SU-DHL-6 (cell line): ENCODE data around the gene ASTN1.

ENCODE experiments used
- H2AFZ ChIP-seq: fragments of 200-600 bp; sonication (generic); 2 replicates; pipeline ENCODE4 v1.6.1; 2014; ENCODE audit warnings: low read depth, mild to moderate bottlenecking, moderate library complexity, mixed read lengths, antibody characterized with exemption, low read length; ENCODE audit not compliant: severe bottlenecking
- H3F3A ChIP-seq: fragments of 200-600 bp; shearing (Covaris generic); 2 replicates; pipeline ENCODE4 v1.6.0; 2016; ENCODE audit warnings: antibody characterized with exemption, mild to moderate bottlenecking; ENCODE audit not compliant: insufficient read depth
- H3K27ac ChIP-seq: fragments of 200-600 bp; sonication (generic); 2 replicates; pipeline ENCODE4 v1.5.1; 2016; ENCODE audit warnings: low read depth, mild to moderate bottlenecking, low read length, moderate library complexity, mixed read lengths
- H3K27me3 ChIP-seq: fragments of 200-600 bp; sonication (generic), shearing (Covaris generic); 2 replicates; pipeline ENCODE4 v1.6.0; 2014; ENCODE audit warnings: mild to moderate bottlenecking, low read length
- H3K36me3 ChIP-seq: fragments of 200-600 bp; sonication (generic); 2 replicates; pipeline ENCODE4 v1.6.1; 2014; ENCODE audit warnings: mild to moderate bottlenecking, low read length, mixed read lengths
- H3K4me2 ChIP-seq: fragments of 300-600, 200-600 bp; shearing (Covaris generic), sonication (generic); 2 replicates; pipeline ENCODE4 v1.6.0; 2014; ENCODE audit warnings: low read length, low read depth, mild to moderate bottlenecking; ENCODE audit not compliant: poor library complexity, severe bottlenecking
- H3K4me3 ChIP-seq: fragments of 200-600 bp; sonication (generic); 2 replicates; pipeline ENCODE4 v1.5.1; 2014; ENCODE audit warnings: antibody characterized with exemption, low read length, mild to moderate bottlenecking, mixed read lengths; ENCODE audit not compliant: insufficient read depth, poor library complexity, severe bottlenecking
- H3K79me2 ChIP-seq: fragments of 200-600 bp; sonication (generic); 2 replicates; pipeline ENCODE4 v1.6.1; 2014; ENCODE audit warnings: mild to moderate bottlenecking, low read length, moderate library complexity; ENCODE audit not compliant: insufficient read depth
- H3K9ac ChIP-seq: fragments of 200-600 bp; sonication (generic); 2 replicates; pipeline ENCODE4 v1.7.0; 2014; ENCODE audit warnings: mild to moderate bottlenecking, low read length
- H3K9me2 ChIP-seq: fragments of 200-600 bp; sonication (generic); replicated peaks from 2 replicates; pipeline ENCODE4 v1.6.1; 2014; ENCODE audit warnings: low read length; ENCODE audit not compliant: insufficient read depth
- H3K9me3 ChIP-seq: fragments of 200-600 bp; sonication (generic); 2 replicates; pipeline ENCODE4 v1.6.1; 2014; ENCODE audit warnings: low read length, mixed read lengths; ENCODE audit not compliant: insufficient read depth
- H4K20me1 ChIP-seq: fragments of 200-600 bp; sonication (generic); 2 replicates; pipeline ENCODE4 v1.6.1; 2014; ENCODE audit warnings: low read depth, mild to moderate bottlenecking, antibody characterized with exemption, low read length, moderate library complexity, mixed read lengths
- CTCF ChIP-seq: fragments of 200-600 bp; sonication (generic); IDR thresholded peaks from one replicate; pipeline ENCODE4 v1.5.1; 2017; ENCODE audit warnings: antibody characterized with exemption, mild to moderate bottlenecking, low read length, moderate library complexity; ENCODE audit not compliant: insufficient read depth, poor library complexity, severe bottlenecking
- EZH2phosphoT487 ChIP-seq: fragments of 200-600 bp; sonication (generic), shearing (Covaris generic); conservative IDR thresholded peaks from 2 replicates; pipeline ENCODE4 v1.6.1; 2018; ENCODE audit warnings: mild to moderate bottlenecking, antibody characterized with exemption, low read length, moderate library complexity, mixed read lengths

ASTN1 gene

GRCh38 chr1:177164380-177165068 lies at the start of gene ASTN1:
Gene ASTN1 (minus strand): TSS chr1:177164712. CDS start chr1:177164676, 36 bp downstream.
- H2AFZ ChIP-seq: no peak within 1 kb of the TSS
- H3K27ac ChIP-seq: no peak within 1 kb of the TSS
- TF ChIP-seq EZH2phosphoT487 (no peak), CTCF (no peak)
- H4K20me1 ChIP-seq: no peaks in the 10 kb centered on the region
- H3K9me2 ChIP-seq: no peaks in the 10 kb centered on the region
- H3K4me2 ChIP-seq: no peak within 1 kb of the TSS
- no peaks in the 10 kb centered on the region for H3K27me3 ChIP-seq
- H3K79me2 ChIP-seq: no peaks in the 10 kb centered on the region
- no peak within 1 kb of the TSS for H3K9ac ChIP-seq
- no peak within 1 kb of the TSS for H3K4me3 ChIP-seq
- H3F3A ChIP-seq: no peaks in the 10 kb centered on the region
- no peaks in the 10 kb centered on the region for H3K36me3 ChIP-seq
- no peaks in the 10 kb centered on the region for H3K9me3 ChIP-seq

- Histone ChIP-seq H3K79me2 (no peaks in the 10 kb centered on the region), H3K36me3 (no peaks in the 10 kb centered on the region), H3K27me3 (no peaks in the 10 kb centered on the region), H2AFZ (no peak overlapping the region), H3K27ac (no peak overlapping the region), H3K4me2 (no peak overlapping the region), H4K20me1 (no peaks in the 10 kb centered on the region), H3K9me3 (no peaks in the 10 kb centered on the region), H3K9ac (no peak overlapping the region), H3K4me3 (no peak overlapping the region), H3F3A (no peaks in the 10 kb centered on the region), H3K9me2 (no peaks in the 10 kb centered on the region)
- no peak for TF ChIP-seq CTCF
- TF ChIP-seq EZH2phosphoT487: no peak
Measured at GRCh38 chr1:177211231-177211630, 46.7 kb upstream of the ASTN1 start.

- no peaks in the 10 kb centered on the region for H3K9me3 ChIP-seq
- H3K4me3 ChIP-seq: no peak overlapping the region
- no peaks in the 10 kb centered on the region for H3K27me3 ChIP-seq
- H4K20me1 ChIP-seq: no peaks in the 10 kb centered on the region
- no peaks in the 10 kb centered on the region for H3K36me3 ChIP-seq
- no peaks in the 10 kb centered on the region for H3K79me2 ChIP-seq
- no peak overlapping the region for H2AFZ ChIP-seq
- TF ChIP-seq CTCF: no peak
- TF ChIP-seq EZH2phosphoT487: no peak
- H3K27ac ChIP-seq: no peak overlapping the region
- H3K9me2 ChIP-seq: no peaks in the 10 kb centered on the region
- no peak overlapping the region for H3K4me2 ChIP-seq
- no peak overlapping the region for H3K9ac ChIP-seq
- no peaks in the 10 kb centered on the region for H3F3A ChIP-seq
Measured at GRCh38 chr1:177210071-177210470, 45.6 kb upstream of the ASTN1 start.
